H1 (cell line): Measurements from ENCODE around the gene BCL2L1. TPM values are rescaled to one million over a fixed set of nuclear protein-coding genes. Genes with fewer than 3 reads are reported as not detected.

Experiments used
- MAFK ChIP-seq: IDR thresholded peaks from 2 replicates; pipeline ENCODE4 v1.6.1; 2012; ENCODE audit warnings: low read depth, mild to moderate bottlenecking, improper control_type of control experiment, low read length
- POU5F1 ChIP-seq: IDR thresholded peaks from 2 replicates; pipeline ENCODE4 v1.6.1; 2011; ENCODE audit warnings: low read depth, mild to moderate bottlenecking, low read length, moderate library complexity
- TEAD4 ChIP-seq: IDR thresholded peaks from 2 replicates; pipeline ENCODE4 v1.6.1; 2012; ENCODE audit warnings: low read depth, low read length, inconsistent platforms, mixed read lengths
- polyA plus RNA-seq, 7 experiments: library from polyadenylated mRNA; depleted of rRNA in 3 of 7; stranded (reverse) in 5 of 7; unstranded in 2 of 7; fragments of >200 nt in 5 of 7; fragments of 200-250 nt in 2 of 7; gene quantifications; 1 replicate in 5 of 7; 2 replicates in 1 of 7; 4 replicates in 1 of 7; pipeline versions ENCODE4 v1.2.1 to v1.2.3, GENCODE V29; 2011 to 2013; ENCODE audit warnings: missing spikeins in 2 of 7, mixed read lengths in 2 of 7
- total RNA-seq: library from RNA; stranded (reverse); fragmentation: NEBNext Ultra II Directional; extraction: Animal tissue kit (Norgen Biotek cat#: 25700); gene quantifications from 2 replicates; pipeline ENCODE4 v1.2.1, GENCODE V29; 2021
- TF ChIP-seq, protein P1 (sequence below): fragments of 300-600 bp; sonication (generic); IDR thresholded peaks from 2 replicates; pipeline ENCODE4 v1.7.1; 2012; ENCODE audit warnings: low read length, moderate library complexity, mild to moderate bottlenecking, inconsistent platforms; ENCODE audit not compliant: insufficient replicate concordance
- TF ChIP-seq, protein P2 (sequence below): IDR thresholded peaks from 2 replicates; pipeline ENCODE4 v1.6.1; 2012; ENCODE audit warnings: inconsistent platforms

The BCL2L1 gene
- total and polyA plus RNA-seq, 2 of the 8 experiments (the other 6 are each of a cell fraction or from before 2014, with no cell fraction given), result 64.9 to 66.1 TPM

DNA sequence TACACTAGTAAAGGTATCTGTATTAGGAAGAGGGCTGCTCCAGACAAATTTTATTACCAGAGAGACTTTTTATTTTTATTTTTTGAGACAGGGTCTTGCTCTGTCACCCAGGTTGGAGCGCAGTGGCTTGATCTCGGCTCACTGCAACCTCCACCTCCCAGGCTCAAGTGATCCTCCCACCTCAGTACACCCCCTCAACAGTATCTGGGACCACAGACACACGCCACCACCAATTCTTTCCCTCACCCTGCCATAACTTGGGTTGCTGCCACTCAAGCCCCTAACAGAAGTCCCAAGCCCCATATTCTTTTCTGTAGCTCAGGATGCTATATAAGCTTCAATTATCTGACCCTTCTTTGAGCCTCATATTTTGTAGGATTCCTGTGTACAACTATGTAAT lies 6.9 kb downstream of the BCL2L1 start (continued):
- TF ChIP-seq POU5F1 (no peak), TEAD4 (no peak), MAFK (no peak)
- TF ChIP-seq, protein P1, sequence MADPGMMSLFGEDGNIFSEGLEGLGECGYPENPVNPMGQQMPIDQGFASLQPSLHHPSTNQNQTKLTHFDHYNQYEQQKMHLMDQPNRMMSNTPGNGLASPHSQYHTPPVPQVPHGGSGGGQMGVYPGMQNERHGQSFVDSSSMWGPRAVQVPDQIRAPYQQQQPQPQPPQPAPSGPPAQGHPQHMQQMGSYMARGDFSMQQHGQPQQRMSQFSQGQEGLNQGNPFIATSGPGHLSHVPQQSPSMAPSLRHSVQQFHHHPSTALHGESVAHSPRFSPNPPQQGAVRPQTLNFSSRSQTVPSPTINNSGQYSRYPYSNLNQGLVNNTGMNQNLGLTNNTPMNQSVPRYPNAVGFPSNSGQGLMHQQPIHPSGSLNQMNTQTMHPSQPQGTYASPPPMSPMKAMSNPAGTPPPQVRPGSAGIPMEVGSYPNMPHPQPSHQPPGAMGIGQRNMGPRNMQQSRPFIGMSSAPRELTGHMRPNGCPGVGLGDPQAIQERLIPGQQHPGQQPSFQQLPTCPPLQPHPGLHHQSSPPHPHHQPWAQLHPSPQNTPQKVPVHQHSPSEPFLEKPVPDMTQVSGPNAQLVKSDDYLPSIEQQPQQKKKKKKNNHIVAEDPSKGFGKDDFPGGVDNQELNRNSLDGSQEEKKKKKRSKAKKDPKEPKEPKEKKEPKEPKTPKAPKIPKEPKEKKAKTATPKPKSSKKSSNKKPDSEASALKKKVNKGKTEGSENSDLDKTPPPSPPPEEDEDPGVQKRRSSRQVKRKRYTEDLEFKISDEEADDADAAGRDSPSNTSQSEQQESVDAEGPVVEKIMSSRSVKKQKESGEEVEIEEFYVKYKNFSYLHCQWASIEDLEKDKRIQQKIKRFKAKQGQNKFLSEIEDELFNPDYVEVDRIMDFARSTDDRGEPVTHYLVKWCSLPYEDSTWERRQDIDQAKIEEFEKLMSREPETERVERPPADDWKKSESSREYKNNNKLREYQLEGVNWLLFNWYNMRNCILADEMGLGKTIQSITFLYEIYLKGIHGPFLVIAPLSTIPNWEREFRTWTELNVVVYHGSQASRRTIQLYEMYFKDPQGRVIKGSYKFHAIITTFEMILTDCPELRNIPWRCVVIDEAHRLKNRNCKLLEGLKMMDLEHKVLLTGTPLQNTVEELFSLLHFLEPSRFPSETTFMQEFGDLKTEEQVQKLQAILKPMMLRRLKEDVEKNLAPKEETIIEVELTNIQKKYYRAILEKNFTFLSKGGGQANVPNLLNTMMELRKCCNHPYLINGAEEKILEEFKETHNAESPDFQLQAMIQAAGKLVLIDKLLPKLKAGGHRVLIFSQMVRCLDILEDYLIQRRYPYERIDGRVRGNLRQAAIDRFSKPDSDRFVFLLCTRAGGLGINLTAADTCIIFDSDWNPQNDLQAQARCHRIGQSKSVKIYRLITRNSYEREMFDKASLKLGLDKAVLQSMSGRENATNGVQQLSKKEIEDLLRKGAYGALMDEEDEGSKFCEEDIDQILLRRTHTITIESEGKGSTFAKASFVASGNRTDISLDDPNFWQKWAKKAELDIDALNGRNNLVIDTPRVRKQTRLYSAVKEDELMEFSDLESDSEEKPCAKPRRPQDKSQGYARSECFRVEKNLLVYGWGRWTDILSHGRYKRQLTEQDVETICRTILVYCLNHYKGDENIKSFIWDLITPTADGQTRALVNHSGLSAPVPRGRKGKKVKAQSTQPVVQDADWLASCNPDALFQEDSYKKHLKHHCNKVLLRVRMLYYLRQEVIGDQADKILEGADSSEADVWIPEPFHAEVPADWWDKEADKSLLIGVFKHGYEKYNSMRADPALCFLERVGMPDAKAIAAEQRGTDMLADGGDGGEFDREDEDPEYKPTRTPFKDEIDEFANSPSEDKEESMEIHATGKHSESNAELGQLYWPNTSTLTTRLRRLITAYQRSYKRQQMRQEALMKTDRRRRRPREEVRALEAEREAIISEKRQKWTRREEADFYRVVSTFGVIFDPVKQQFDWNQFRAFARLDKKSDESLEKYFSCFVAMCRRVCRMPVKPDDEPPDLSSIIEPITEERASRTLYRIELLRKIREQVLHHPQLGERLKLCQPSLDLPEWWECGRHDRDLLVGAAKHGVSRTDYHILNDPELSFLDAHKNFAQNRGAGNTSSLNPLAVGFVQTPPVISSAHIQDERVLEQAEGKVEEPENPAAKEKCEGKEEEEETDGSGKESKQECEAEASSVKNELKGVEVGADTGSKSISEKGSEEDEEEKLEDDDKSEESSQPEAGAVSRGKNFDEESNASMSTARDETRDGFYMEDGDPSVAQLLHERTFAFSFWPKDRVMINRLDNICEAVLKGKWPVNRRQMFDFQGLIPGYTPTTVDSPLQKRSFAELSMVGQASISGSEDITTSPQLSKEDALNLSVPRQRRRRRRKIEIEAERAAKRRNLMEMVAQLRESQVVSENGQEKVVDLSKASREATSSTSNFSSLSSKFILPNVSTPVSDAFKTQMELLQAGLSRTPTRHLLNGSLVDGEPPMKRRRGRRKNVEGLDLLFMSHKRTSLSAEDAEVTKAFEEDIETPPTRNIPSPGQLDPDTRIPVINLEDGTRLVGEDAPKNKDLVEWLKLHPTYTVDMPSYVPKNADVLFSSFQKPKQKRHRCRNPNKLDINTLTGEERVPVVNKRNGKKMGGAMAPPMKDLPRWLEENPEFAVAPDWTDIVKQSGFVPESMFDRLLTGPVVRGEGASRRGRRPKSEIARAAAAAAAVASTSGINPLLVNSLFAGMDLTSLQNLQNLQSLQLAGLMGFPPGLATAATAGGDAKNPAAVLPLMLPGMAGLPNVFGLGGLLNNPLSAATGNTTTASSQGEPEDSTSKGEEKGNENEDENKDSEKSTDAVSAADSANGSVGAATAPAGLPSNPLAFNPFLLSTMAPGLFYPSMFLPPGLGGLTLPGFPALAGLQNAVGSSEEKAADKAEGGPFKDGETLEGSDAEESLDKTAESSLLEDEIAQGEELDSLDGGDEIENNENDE, result no peak
- TF ChIP-seq, protein P2, sequence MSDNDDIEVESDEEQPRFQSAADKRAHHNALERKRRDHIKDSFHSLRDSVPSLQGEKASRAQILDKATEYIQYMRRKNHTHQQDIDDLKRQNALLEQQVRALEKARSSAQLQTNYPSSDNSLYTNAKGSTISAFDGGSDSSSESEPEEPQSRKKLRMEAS, result no peak
- TF ChIP-seq, all 59 proteins: peak for 0
